PFSK-1 (cell line): ENCODE results near the gene GAPDH. TPM values are rescaled to one million over a fixed set of nuclear protein-coding genes. Genes with fewer than 3 reads are reported as not detected.

Experiments used
- FOXP2 ChIP-seq: optimal IDR thresholded peaks from 2 replicates; pipeline ENCODE3; 2011; ENCODE audit warnings: borderline replicate concordance, control low read depth, inconsistent platforms; ENCODE audit not compliant: insufficient read depth; ENCODE audit errors: extremely low read length, extremely low read depth
- POLR2AphosphoS5 ChIP-seq: IDR thresholded peaks from 2 replicates; pipeline ENCODE4 v1.6.1; 2012; ENCODE audit warnings: low read depth, mild to moderate bottlenecking, control low read depth, low read length, moderate library complexity
- REST ChIP-seq, 2 experiments: IDR thresholded peaks; 2 replicates each; pipeline versions ENCODE4 v1.6.1 to v1.8.0; 2011 to 2012; ENCODE audit warnings: low read depth in 2 of 2, low read length in 2 of 2, control low read depth in 1 of 2, inconsistent platforms in 1 of 2, mild to moderate bottlenecking in 1 of 2, moderate library complexity in 1 of 2; ENCODE audit not compliant: insufficient read depth in 1 of 2
- SIN3A ChIP-seq: IDR thresholded peaks from 2 replicates; pipeline ENCODE4 v1.6.1; 2012; ENCODE audit warnings: mild to moderate bottlenecking, low read length, moderate library complexity, borderline replicate concordance; ENCODE audit not compliant: insufficient read depth
- TAF1 ChIP-seq: IDR thresholded peaks from 2 replicates; pipeline ENCODE4 v1.6.1; 2012; ENCODE audit warnings: low read length, control low read depth, borderline replicate concordance; ENCODE audit not compliant: insufficient read depth
- polyA plus RNA-seq: library from polyadenylated mRNA; unstranded; fragments of >200 nt; gene quantifications from one replicate; pipeline ENCODE4 v1.2.1, GENCODE V29; 2012; ENCODE audit warnings: low read depth, missing spikeins; ENCODE audit not compliant: insufficient read length

GAPDH gene
- polyA plus RNA-seq = 4,306 TPM

GRCh38 chr12:6533923-6534694 is at the start of gene GAPDH:
GAPDH (plus strand) TSS chr12:6534517; CDS start chr12:6534833, 316 bp downstream.
- TF ChIP-seq POLR2AphosphoS5 (peak; percentile 98), TAF1 (peak; percentile 96; the same call in 1 of the 2 replicates), FOXP2 (no peak), SIN3A (peak; percentile 85), REST (IDR thresholded peaks at IDR 0.05; ENCODE audit: insufficient read depth in 1 of 2, low read depth in 2 of 2, low read length in 2 of 2) (peak in 1 of 2 experiments; percentile 40; a peak in 1 of 4 replicates)

GRCh38 chr12:6488240-6488639 is 46.1 kb upstream of the GAPDH start:
- TF ChIP-seq TAF1 (no peak), REST (IDR thresholded peaks at IDR 0.05; ENCODE audit: insufficient read depth in 1 of 2, low read depth in 2 of 2, low read length in 2 of 2) (no peak), POLR2AphosphoS5 (no peak), FOXP2 (no peak), SIN3A (no peak)

GRCh38 chr12:6489449-6489848 is 44.9 kb upstream of the GAPDH start:
- TF ChIP-seq TAF1 (no peak), SIN3A (no peak)

GRCh38 chr12:6492838-6493496 is 41.4 kb upstream of the GAPDH start, which contains the start of gene MRPL51:
MRPL51 (minus strand) TSS chr12:6493262; CDS start chr12:6493136, 126 bp downstream.
- TF ChIP-seq FOXP2 (peak; percentile 77), SIN3A (no peak), POLR2AphosphoS5 (peak; percentile 68; the same call in 1 of the 2 replicates), REST (IDR thresholded peaks at IDR 0.05; ENCODE audit: insufficient read depth in 1 of 2, low read depth in 2 of 2, low read length in 2 of 2) (0 out of 4 replicates have a peak, but pooled peaks of 1 of the 2 experiments have one; percentile 37), TAF1 (peak; percentile 30)

GRCh38 chr12:6493497-6494257 is 40.6 kb upstream of the GAPDH start, which contains the start of gene NCAPD2:
NCAPD2 (plus strand) TSS chr12:6494102; CDS start chr12:6495099, 997 bp downstream.
- TF ChIP-seq SIN3A (peak; percentile 92; the same call in 1 of the 2 replicates), POLR2AphosphoS5 (peak; percentile 75), TAF1 (0 out of 2 replicates have a peak, but pooled peaks have one; percentile 7), REST (IDR thresholded peaks at IDR 0.05; ENCODE audit: insufficient read depth in 1 of 2, low read depth in 2 of 2, low read length in 2 of 2) (no peak), FOXP2 (no peak)
